ENCODE results near the gene C6.
A peak's percentile ranks its signal among the peaks of the same experiment; 100 is the strongest.

C6 gene

DNA sequence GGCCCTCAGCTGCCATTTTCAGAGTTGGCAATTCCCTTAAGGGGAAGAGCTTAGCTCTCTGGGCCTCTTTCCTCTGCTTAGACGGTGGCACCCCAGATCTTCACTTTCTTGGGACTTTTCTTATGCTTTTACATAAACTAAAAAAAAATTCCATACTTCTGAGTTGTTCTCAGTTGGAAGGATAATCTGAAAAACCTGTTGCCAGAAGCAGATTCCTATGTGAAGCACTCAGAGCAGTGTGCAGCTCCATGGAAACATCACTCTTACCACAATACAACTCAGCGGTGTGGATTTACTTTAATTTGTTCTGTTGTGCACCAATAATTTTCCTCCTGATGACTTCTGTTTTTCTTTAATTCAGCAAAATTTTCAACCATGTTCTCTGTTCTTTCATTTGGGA lies 98.1 kb downstream of the C6 start:
- no peak for DNase-seq

DNA sequence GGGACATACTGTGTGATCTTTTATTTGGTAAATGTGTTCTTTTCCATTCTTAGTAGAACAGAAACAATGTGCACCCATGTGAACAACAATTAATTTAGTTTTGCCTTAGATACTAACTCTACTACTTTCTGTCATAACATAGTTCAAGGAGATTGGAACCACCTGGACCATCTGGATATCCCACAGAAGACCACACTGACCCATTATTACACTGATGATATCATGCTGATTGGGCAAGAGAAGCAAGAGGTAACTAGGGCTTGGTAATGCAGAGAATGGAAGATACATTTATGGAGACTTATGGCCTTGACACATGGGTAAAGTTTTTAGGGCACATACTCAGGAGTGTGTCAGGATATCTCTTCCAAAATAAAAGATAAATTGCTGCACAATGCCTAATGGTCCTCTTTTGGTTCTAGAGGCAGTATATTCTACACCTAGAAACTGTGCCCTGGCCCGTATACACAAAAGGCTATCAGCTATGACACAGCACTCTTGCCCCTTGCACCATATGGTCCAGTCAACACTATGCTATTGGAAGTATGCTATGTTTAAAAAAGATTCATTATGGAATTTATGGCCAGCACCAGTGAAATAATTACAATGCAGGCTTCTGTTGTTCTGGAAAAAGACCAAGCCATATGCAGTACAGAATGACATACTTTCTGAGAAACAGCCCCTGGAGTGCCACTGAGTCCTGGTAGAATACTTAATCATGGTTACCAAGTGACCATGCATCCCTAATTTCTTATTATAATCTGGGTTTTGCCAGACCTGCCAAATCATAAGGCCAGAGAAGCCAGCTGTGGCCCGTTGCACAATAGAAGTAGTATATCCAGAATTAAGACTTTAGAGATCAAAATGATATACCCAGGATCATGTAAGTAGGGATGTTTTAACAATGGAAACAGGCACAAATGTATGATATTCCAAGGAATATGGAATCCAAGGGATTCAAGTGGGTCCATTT lies 100.6 kb downstream of the C6 start:
- no peak for DNase-seq

GRCh38 chr5:41109186-41109585 lies 104.1 kb downstream of the C6 start:
- DNase-seq, result no peak

GRCh38 chr5:41102341-41102740 lies 111.0 kb downstream of the C6 start:
- no peak for DNase-seq

GRCh38 chr5:41097642-41098041 lies 115.7 kb downstream of the C6 start:
- DNase-seq, result no peak

GRCh38 chr5:41095324-41096101 lies 117.8 kb downstream of the C6 start:
- DNase-seq, result peak; percentile 28

- DNase-seq, result peak; percentile 58
Measured at GRCh38 chr5:41094871-41095270, 118.5 kb downstream of the C6 start.

- no peak for DNase-seq
Measured at GRCh38 chr5:41093803-41094202, 119.5 kb downstream of the C6 start.

Measured in DMS53 (cell line).